HG03571 (cell line): ENCODE measurements around the gene CFAP210.
"Not testable (repeated sequence)": the region's sequence is repeated elsewhere in the genome, so short reads cannot be mapped to it uniquely, and the experiment has no call there.

ENCODE experiments used
- ATAC-seq: cut with Tn5 transposase; IDR thresholded peaks from one replicate; pipeline ENCODE4 v1.9.1; 2021; ENCODE audit not compliant: unreplicated experiment

Gene CFAP210

DNA sequence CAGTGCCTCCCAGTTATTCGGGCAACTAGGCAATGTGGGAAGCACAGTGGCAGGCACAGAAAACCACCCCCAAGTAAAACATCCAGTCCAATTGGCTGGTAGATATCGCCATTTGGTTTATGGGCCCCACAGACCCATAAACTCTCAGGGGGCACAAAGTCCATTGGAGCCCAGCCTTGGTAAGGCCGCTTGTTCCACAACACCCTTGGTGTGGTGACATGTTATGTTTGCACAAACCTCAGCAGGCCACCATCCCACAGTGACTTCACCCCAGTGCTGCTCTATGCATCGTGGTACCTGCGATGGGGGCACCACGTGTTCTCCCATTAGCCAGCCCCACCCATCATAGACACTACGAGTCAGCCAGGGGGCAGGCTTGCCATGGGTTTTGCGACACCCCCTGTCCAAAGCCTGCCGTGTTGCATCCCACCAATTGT, 18.6 kb upstream of the CFAP210 start:
- ATAC-seq = no peak

DNA sequence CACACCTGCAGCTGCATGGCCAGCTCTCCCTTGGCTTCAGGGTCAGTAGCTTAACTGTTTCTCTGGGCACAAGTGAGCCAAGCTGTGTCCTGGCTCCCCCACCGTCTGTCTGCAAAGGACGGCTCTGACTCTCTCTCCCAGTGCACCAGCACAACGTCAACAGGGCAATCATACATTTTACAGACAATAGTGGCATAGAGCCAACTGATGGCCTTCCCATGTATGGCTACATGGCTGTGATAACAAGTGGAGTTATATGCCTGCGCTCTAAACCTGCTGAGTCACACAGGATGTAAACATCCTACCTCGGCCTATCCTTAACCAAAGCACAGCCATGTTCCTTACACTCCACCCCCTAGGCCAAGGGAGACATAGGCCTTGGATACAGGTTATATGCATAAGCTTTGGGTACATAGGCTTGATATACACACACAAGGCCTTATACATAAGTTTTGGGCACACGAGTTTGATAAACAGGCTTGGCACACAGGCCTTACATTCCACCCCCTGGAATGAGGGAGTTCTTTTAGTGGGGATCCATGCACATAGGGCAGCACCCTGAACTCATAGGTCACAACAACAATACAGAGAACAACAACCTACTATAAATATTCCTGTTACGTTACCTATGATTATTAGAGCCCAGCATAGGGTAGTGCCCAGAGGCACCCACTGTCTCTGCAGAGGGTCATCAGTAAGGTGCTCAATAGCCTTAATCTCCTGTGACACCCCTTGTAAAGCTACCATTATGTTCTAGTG, 17.7 kb upstream of the CFAP210 start:
- ATAC-seq = no peak

DNA sequence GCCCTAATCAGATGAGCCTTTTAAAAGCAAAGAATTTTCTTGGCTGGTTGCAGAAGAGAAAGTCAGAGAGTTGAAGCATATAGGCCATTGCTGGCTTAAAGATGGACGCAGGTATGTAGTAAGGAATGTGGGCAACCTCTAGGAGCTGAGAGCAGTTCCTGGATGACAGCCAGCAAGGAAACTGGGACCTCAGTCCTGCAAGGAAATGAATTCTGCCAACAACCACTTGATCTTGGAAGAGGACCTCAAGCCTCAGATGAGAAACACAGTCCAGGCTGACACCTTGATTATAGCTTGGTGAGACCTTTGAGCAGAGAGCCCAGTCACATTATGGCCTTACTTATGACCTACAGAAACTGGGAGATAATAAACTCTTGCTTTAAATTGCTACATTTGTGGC, 15.8 kb upstream of the CFAP210 start:
- no peak for ATAC-seq

DNA sequence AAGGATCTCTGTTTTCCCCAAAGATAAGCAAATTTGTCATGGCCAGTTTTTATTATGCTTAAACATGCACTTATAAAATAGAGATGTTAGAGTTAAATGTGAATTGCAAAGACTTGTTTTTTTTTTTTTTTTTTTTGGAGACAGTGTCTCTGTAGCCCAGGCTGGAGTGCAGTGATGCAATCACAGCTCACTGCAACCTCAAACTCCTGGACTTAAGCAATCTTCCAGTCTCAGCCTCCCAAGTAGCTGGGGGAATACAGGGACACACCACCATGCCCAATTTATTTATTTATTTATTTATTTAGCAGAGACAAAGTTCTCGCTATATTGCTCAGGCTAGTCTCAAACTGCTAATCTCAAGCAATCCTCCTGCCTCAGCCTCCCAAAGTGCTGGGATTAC, 15.1 kb upstream of the CFAP210 start:
- ATAC-seq = no peak

DNA sequence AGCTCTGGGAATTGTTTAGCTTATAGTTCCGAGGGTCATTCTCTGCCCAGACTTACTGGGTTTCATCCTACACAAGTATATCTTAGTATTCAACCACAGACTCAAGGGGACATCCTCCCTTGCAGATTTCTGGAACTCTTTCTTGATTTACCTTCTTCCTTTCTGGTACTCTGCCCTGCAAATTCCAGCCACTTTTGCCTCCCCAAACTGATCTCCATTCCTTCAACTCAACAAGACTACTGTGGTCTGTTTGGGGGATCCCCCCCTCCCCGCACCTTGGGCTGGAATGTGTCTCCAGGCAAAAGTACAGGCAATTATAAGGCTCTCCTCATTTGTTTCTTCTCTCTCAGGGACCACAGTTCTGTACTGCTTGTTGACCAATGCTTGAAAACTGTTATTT, 13.4 kb upstream of the CFAP210 start:
- no peak for ATAC-seq

DNA sequence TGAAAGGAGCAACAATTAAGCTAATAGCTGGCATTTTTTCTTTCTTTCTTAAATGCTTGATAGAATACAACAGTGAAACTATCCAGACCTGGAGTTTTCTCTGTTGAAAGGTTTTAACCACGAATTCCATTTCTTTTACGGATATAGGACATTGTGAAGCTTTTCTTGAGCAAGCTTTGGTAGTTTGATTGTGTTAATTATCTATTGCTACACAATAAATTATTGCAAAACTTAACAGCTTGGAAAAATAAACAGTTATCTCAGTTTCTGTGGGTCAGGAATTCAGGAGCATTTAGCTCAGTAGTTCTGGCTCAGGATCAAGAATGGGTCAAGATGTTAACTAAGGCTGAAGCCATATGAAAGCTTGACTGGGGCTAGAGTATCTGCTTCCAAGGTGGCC, 11.7 kb upstream of the CFAP210 start:
- ATAC-seq = no peak

DNA sequence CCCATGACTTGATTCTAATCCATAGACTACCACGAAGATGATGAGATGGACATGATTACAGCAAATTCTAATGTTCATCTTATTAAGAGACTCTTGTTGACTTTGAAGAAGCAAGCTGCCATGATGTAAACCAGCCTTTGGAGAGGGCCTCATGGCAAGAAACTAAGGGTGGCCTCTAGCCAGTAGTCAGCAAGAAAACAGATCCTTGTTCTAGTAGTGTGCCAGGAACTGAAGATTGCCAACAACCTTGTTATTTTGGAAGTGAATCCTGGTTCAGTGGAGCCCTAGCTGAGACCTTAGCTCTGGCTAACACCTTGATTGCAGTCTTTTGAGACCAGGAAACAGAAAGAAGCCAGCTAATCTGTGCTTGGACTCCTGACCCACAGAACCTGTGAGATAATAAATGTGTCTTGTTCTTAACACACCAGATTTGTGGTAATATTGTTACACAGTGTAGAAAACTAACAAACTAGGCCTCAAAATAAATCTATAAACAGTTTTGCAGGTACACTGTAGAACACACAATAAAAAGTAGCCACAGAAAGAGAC, 10.0 kb upstream of the CFAP210 start:
- no peak for ATAC-seq

DNA sequence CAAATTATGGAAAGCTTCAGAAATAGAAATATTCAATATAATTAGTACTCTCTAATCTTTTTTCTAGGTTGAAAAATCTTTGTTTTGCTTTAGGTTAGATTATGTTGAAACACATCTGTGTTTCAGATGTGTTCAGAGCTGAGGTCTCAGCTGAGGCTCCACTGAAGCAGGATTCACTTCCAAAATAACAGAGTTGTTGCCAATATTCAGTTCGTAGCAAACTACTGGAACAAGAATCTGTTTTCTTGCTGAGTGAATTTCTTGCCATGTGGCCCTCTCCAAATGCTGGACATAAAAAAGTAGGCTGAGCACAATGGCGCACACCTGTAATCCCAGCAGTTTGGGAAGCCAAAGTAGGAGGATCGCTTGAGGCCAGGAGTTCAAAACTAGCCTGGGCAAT, 8.8 kb upstream of the CFAP210 start:
- no peak for ATAC-seq

DNA sequence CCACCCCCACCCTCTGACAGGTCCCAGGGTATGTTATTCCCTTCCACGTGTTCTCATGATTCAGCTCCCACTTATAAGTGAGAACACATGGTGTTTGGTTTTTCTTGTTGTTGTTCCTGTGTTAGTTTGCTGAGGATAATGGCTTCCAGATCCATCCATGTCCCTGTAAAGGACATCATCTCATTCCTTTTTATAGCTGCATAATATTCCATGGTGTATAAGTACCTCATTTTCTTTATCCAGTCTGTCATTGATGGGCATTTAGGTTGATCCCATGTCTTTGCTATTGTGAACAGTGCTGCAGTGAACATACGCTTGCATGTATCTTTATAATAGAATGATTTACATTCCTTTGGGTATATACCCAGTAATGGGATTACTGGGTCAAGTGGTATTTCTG, 5.0 kb upstream of the CFAP210 start:
- ATAC-seq = not testable (repeated sequence)

DNA sequence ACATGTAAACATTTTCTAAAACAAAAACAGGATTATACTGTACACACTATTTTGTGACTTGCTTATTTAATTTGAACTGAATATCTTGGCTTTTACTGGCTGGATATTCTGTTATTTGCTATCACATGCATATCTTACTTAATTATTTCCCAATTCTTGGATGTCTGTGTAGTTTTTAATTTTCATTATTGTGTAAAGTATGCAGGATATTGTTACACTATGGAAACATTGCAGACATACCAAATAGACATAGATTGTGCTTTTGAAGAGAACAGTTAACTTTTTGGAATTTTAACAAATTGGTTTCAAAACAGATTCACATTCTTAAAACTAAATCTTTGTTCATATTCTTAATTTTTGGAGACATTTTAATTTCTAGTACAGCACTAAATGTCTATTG, 2.2 kb upstream of the CFAP210 start:
- ATAC-seq = no peak

DNA sequence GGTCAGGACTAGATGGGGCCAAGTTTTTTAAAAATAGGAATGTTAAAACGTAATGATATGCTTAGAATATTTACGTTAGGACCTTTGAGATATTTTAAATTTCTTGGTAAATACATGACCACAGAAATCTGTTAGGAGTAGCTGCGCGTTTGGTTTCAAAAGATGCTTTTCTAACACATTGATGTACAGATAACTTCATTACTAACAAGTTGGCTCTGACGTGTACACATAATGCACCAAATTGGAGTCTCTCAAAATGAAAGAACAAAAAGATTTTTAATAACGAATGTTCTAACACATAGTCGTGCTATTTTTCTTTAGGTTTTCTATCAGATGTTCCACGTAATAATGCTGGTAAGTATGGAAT, 672 bp upstream of the CFAP210 start:
- ATAC-seq = no peak

DNA sequence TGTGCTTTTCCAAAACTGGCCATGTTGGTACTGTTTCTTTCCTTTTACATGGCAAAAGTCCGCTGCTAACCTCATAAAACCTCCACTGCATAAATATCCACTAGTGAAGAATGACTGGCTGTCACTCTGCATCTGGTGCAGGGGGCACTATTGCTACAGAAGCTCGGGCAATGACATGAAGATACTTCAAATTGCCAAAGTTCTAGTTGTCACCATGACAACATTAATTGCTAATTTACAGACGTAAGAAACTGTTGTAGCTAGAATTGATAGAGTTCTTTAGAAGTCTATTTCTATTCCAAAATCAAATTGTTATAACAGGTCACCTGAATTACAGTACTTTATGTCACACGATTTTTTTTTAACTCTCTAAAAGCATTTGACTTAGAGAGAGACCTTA, 845 bp downstream of the CFAP210 start:
- ATAC-seq = no peak

DNA sequence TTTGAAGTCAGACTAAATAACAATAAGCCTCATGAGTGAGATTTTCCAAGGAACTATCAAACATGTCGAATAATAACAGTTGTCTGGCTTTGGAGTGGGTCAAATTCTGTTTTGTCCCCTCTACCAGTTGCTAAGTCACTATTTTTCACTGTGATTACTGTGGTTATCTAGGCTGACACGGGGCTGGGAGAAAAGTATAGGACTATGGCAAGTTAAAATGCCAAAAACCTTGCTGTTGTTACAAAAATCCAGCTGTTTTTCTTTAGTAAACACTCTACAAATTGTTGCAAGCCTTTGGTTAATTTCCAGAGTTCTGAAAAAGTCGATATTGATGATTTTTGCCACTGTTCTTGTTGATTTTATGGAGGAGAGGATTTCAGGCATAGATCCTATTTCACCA, 1.5 kb downstream of the CFAP210 start:
- ATAC-seq = no peak

DNA sequence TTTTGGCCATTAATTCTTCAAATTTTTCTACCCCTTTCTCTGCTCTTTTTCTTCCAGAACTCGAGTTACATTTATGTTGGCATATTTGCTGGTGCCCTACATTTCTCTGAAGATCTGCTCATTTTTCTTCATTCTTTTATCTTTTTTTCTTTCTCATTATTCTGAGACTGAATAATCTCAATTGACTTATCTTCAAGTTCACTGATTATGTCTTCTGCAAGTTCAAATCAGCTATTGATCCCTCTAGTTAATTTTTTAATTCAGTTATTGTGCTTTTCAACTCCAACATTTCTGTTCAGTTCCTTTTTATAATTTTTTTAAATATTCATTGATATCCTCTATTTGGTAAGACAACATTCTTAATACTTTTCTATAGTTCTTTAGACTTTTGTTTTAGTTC, 3.2 kb downstream of the CFAP210 start:
- ATAC-seq = no peak

DNA sequence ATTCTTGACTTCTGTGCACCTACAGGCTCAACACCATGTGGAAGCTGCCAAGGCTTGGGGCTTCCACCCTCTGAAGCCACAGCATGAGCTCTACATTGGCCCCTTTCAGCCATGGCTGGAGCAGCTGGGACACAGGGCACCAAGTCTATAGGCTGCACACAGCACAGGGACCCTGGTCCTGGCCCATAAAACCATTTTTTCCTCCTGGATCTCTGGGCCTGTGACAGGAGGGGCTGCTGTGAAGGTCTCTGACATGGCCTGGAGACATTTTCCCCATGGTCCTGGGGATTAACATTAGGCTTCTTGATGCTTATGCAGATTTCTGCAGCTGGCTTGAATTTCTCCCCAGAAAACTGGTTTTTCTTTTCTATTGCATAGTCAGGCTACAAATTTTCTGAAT, 6.3 kb downstream of the CFAP210 start:
- not testable (repeated sequence) for ATAC-seq

DNA sequence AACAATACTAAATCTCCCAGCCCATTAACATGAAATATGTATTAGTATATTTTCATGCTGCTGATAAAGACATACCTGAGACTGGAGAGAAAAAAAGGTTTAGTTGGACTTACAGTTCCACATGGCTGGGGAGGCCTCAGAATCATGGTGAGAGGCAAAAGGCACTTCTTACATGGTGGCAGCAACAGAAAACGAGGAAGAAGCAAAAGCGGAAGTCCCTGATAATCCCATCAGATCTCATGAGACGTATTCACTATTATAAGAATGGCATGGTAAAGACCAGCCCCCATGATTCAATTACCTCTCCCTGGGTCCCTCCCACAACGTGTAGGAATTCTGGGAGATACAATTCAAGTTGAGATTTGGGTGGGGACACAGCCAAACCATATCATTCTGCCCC, 7.4 kb downstream of the CFAP210 start:
- not testable (repeated sequence) for ATAC-seq

DNA sequence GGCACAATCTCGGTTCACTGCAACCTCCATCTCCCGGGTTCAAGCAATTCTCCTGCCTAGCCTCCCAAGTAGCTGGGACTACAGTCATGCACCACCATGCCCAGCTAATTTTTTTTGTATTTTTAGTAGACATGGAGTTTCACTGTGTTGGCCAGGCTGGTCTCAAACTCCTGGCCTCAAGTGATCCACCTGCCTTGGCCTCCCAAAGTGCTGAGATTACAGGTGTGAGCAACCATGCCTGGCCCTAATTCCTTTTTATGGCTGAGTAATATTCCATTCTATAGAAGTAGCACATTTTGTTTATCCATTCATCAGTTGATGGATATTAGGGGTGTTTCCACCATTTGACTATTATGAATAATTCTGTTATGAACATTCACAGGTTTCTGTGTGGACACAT, 9.5 kb downstream of the CFAP210 start:
- not testable (repeated sequence) for ATAC-seq

DNA sequence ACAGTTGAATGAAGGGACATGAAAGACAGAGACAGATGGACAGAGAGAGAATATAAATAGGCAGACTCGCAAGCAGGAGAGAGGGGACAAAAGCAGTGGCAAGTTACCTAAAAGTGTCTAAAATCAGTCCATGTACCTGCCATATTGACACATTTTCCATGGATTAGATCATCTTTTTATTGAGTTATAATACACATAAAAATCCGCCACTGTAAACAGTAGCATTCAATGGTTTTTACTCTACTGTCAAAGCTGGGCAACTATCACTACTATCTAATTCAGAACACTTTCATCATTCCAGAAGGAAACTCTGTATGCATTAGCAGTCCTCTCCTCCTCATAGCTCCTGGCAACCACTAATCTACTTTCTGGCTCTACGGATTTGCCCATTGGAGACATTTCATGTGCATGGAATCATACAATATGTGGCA, 10.1 kb downstream of the CFAP210 start:
- no peak for ATAC-seq

DNA sequence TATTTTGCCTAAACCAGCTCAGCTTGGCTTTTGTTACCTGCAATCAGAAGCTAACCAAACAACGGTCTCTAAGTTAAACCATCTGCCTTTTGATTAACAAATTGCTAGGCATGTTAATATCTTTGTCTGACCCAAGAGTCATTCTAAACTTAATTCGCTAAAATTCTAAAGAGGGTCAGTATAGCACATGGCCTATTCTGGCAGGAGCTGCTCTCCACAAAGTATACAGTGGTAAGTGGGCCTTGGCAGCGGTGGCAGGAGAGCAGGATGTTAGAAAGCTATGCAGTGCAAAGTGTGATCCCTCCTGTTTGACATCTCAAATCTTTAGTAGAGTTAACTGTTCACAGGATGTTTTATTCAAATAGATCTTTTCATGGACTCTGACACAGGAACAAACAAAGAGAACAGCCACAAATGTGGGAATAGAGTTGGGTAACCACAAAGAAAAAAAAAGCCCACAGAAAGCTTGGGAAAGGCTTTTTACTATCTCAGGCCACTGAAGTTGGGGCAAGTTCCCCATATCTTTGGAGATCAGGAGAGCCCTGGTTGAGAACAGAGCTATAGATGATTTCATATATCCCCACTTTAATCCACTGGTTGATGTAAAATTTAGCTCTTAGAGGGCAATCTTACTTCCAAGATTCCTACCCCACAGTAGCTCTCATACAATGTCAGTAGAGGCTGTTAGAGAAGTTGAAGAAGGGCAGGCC, 10.6 kb downstream of the CFAP210 start:
- no peak for ATAC-seq

DNA sequence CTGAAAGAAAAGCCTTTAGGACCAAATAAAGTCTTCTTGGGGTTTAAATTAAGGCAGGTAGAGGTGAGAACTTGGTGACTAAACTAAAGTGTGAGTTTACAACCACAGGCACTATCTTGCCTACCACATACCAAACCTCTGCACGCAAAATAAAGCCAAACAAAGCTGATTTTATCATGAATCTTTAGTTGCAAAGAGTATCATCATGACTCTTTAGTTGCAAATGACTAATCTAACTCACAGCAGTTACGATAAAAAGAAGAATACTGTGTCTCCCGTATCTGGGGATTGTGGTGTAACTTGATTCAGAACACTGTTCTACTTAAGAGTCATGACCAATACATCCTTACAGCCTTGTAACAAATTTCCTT, 11.2 kb downstream of the CFAP210 start:
- ATAC-seq = no peak

DNA sequence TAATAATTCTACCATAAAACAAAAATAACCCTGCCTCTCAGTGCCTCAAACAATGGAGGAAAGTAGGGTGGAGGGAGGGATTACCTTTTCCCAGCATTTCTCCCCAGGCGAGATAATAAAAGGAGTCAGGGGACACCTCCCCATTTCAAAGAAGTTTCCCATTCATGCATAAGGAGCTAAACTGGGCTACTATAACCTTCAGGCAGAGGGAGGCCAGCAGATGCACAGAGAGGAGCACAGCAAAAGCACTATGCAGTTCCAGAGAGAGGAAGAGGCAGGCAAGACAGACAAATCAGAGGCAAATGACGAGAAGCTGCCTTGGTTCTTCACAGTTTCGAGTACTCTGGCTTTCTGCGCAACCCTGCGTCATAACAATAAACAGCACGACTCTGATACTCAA, 17.4 kb downstream of the CFAP210 start:
- ATAC-seq = no peak

DNA sequence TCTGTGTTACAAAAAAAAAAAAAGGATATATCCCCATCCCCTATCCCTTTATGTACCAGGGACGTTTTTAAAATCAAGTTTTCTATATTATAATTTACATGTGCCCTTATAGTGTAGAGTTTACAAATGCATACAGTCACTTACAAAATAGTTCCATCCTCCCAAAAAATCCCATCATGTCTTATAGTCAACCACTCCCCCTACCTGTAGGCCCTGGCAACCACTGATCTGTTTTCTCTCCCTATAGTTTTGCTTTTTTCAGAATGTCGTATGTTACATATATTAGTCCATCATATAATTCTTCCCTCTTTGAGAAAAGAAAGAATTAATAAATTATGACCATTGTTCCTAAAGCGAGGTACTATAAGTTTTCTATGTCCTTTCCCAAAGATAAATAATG, 17.8 kb downstream of the CFAP210 start:
- no peak for ATAC-seq
